Measurements from ENCODE around the gene L3MBTL3.

L3MBTL3 gene

GRCh38 chr6:130118236-130118635, 99.9 kb downstream of the L3MBTL3 start:
- TF ChIP-seq CTCF (IDR thresholded peaks at IDR 0.05; ENCODE audit: low read depth, low read length): no peak
- Histone ChIP-seq H3K27ac (no peak overlapping the region), H3K4me3 (ENCODE audit: low read depth, low read length) (no peak overlapping the region), H3K27me3 (ENCODE audit: insufficient read depth, low read depth, severe bottlenecking) (no peaks in the 10 kb centered on the region), H3K9me3 (ENCODE audit: severe bottlenecking) (no peaks in the 10 kb centered on the region), H3K36me3 (no peaks in the 10 kb centered on the region)
- DNase-seq: no peak

GRCh38 chr6:130119211-130119610, 100.8 kb downstream of the L3MBTL3 start:
- no peak overlapping the region for H3K27ac ChIP-seq
- H3K36me3 ChIP-seq: no peaks in the 10 kb centered on the region
- H3K9me3 ChIP-seq (ENCODE audit: severe bottlenecking): no peaks in the 10 kb centered on the region
- no peaks in the 10 kb centered on the region for H3K27me3 ChIP-seq (ENCODE audit: insufficient read depth, low read depth, severe bottlenecking)
- no peak for TF ChIP-seq CTCF (IDR thresholded peaks at IDR 0.05; ENCODE audit: low read depth, low read length)
- no peak for DNase-seq
- H3K4me3 ChIP-seq (ENCODE audit: low read depth, low read length): no peak overlapping the region

GRCh38 chr6:130120731-130121130, 102.3 kb downstream of the L3MBTL3 start:
- Histone ChIP-seq H3K27ac (no peak overlapping the region), H3K36me3 (no peaks in the 10 kb centered on the region), H3K27me3 (ENCODE audit: insufficient read depth, low read depth, severe bottlenecking) (no peaks in the 10 kb centered on the region), H3K4me3 (ENCODE audit: low read depth, low read length) (no peak overlapping the region), H3K9me3 (ENCODE audit: severe bottlenecking) (no peaks in the 10 kb centered on the region)
- TF ChIP-seq CTCF (IDR thresholded peaks at IDR 0.05; ENCODE audit: low read depth, low read length): no peak
- no peak for DNase-seq

GRCh38 chr6:130122243-130122642, 103.9 kb downstream of the L3MBTL3 start:
- no peak overlapping the region for H3K4me3 ChIP-seq (ENCODE audit: low read depth, low read length)
- DNase-seq: no peak
- no peak overlapping the region for H3K27ac ChIP-seq
- no peaks in the 10 kb centered on the region for H3K9me3 ChIP-seq (ENCODE audit: severe bottlenecking)
- no peak for TF ChIP-seq CTCF (IDR thresholded peaks at IDR 0.05; ENCODE audit: low read depth, low read length)
- no peaks in the 10 kb centered on the region for H3K36me3 ChIP-seq
- H3K27me3 ChIP-seq (ENCODE audit: insufficient read depth, low read depth, severe bottlenecking): no peaks in the 10 kb centered on the region

- Histone ChIP-seq H3K27ac (no peak overlapping the region), H3K4me3 (ENCODE audit: low read depth, low read length) (no peak overlapping the region), H3K27me3 (ENCODE audit: insufficient read depth, low read depth, severe bottlenecking) (no peaks in the 10 kb centered on the region), H3K36me3 (no peaks in the 10 kb centered on the region), H3K9me3 (ENCODE audit: severe bottlenecking) (no peaks in the 10 kb centered on the region)
- TF ChIP-seq CTCF (IDR thresholded peaks at IDR 0.05; ENCODE audit: low read depth, low read length): no peak
- no peak for DNase-seq
Observed at GRCh38 chr6:130127195-130127594, 108.8 kb downstream of the L3MBTL3 start.

- DNase-seq: no peak
Observed at GRCh38 chr6:130128326-130128725, 109.9 kb downstream of the L3MBTL3 start.

More at GRCh38 chr6:130128326-130128725, 109.9 kb downstream of the L3MBTL3 start:
- Histone ChIP-seq H3K27ac (no peak overlapping the region), H3K4me3 (ENCODE audit: low read depth, low read length) (no peak overlapping the region), H3K9me3 (ENCODE audit: severe bottlenecking) (no peaks in the 10 kb centered on the region), H3K36me3 (no peaks in the 10 kb centered on the region), H3K27me3 (ENCODE audit: insufficient read depth, low read depth, severe bottlenecking) (no peaks in the 10 kb centered on the region)
- TF ChIP-seq CTCF (IDR thresholded peaks at IDR 0.05; ENCODE audit: low read depth, low read length): no peak
